Duodenal mucosa (tissue), 2 donors: ENCODE results near the gene UNC79.

ENCODE experiments used
- H3K27ac ChIP-seq: one replicate; pipeline ENCODE4 v1.7.0; 2013; ENCODE audit warnings: low read depth, low read length
- H3K27me3 ChIP-seq, 2 donors: one replicate each; pipeline ENCODE4 v1.7.0; 2013; ENCODE audit warnings: low read length in 2 of 2, control low read depth in 1 of 2; ENCODE audit not compliant: insufficient read depth in 2 of 2, control insufficient read depth in 1 of 2
- H3K36me3 ChIP-seq, 2 donors: one replicate each; pipeline ENCODE4 v1.7.0; 2013; ENCODE audit warnings: low read length in 2 of 2, control low read depth in 1 of 2; ENCODE audit not compliant: insufficient read depth in 2 of 2, control insufficient read depth in 1 of 2
- H3K4me1 ChIP-seq, 2 donors: one replicate each; pipeline ENCODE4 v1.7.0; 2013; ENCODE audit warnings: low read length in 2 of 2, control low read depth in 1 of 2; ENCODE audit not compliant: insufficient read depth in 2 of 2, control insufficient read depth in 1 of 2
- H3K4me3 ChIP-seq, 2 donors: one replicate each; pipeline ENCODE4 v1.7.0; 2013; ENCODE audit warnings: low read length in 2 of 2, low read depth in 1 of 2
- H3K9ac ChIP-seq, 2 donors: one replicate each; pipeline ENCODE4 v1.7.0; 2013; ENCODE audit warnings: low read length in 2 of 2, low read depth in 1 of 2
- H3K9me3 ChIP-seq, 2 donors: one replicate each; pipeline ENCODE4 v1.7.0; 2013; ENCODE audit warnings: low read length in 2 of 2, control low read depth in 1 of 2; ENCODE audit not compliant: control insufficient read depth in 1 of 2

The UNC79 gene

GRCh38 chr14:93675651-93676050 lies 244.9 kb downstream of the UNC79 start:
- no peak overlapping the region for H3K27ac ChIP-seq
- no peak overlapping the region for H3K9ac ChIP-seq
- no peaks in the 10 kb centered on the region for H3K9me3 ChIP-seq
- H3K4me3 ChIP-seq = no peak overlapping the region
- no peaks in the 10 kb centered on the region for H3K36me3 ChIP-seq
- H3K4me1 ChIP-seq = no peaks in the 10 kb centered on the region
- no peaks in the 10 kb centered on the region for H3K27me3 ChIP-seq

GRCh38 chr14:93676416-93676958 lies 245.7 kb downstream of the UNC79 start:
- Histone ChIP-seq H3K4me1 (no peaks in the 10 kb centered on the region), H3K9ac (no peak overlapping the region), H3K27ac (no peak overlapping the region), H3K27me3 (no peaks in the 10 kb centered on the region), H3K4me3 (no peak overlapping the region), H3K9me3 (no peaks in the 10 kb centered on the region), H3K36me3 (no peaks in the 10 kb centered on the region)

- Histone ChIP-seq H3K4me3 (no peak overlapping the region), H3K27ac (no peak overlapping the region), H3K9me3 (no peaks in the 10 kb centered on the region), H3K9ac (no peak overlapping the region), H3K27me3 (no peaks in the 10 kb centered on the region), H3K36me3 (no peaks in the 10 kb centered on the region), H3K4me1 (no peaks in the 10 kb centered on the region)
These were observed 251.7 kb downstream of the UNC79 start for GRCh38 chr14:93682459-93682858.

- Histone ChIP-seq H3K9ac (no peak overlapping the region), H3K27ac (no peak overlapping the region), H3K27me3 (no peaks in the 10 kb centered on the region), H3K36me3 (no peaks in the 10 kb centered on the region), H3K4me1 (no peaks in the 10 kb centered on the region), H3K4me3 (no peak overlapping the region), H3K9me3 (no peaks in the 10 kb centered on the region)
These were observed 252.5 kb downstream of the UNC79 start for GRCh38 chr14:93683226-93683625.

GRCh38 chr14:93685121-93685895 lies 254.6 kb downstream of the UNC79 start:
- Histone ChIP-seq H3K36me3 (no peaks in the 10 kb centered on the region), H3K9me3 (no peaks in the 10 kb centered on the region), H3K27ac (no peak overlapping the region), H3K27me3 (no peaks in the 10 kb centered on the region), H3K9ac (no peak overlapping the region), H3K4me1 (no peaks in the 10 kb centered on the region), H3K4me3 (no peak overlapping the region)

- no peaks in the 10 kb centered on the region for H3K36me3 ChIP-seq
These were observed 255.5 kb downstream of the UNC79 start for GRCh38 chr14:93686268-93686667.

GRCh38 chr14:93688239-93688666 lies 257.5 kb downstream of the UNC79 start:
- Histone ChIP-seq H3K27me3 (no peaks in the 10 kb centered on the region), H3K4me3 (no peak overlapping the region), H3K9me3 (no peaks in the 10 kb centered on the region), H3K27ac (no peak overlapping the region), H3K36me3 (no peaks in the 10 kb centered on the region), H3K9ac (no peak overlapping the region), H3K4me1 (no peaks in the 10 kb centered on the region)

More at GRCh38 chr14:93686268-93686667, 255.5 kb downstream of the UNC79 start:
- Histone ChIP-seq H3K9ac (no peak overlapping the region), H3K9me3 (no peaks in the 10 kb centered on the region), H3K4me3 (no peak overlapping the region), H3K27ac (no peak overlapping the region), H3K4me1 (no peaks in the 10 kb centered on the region), H3K27me3 (no peaks in the 10 kb centered on the region)

- Histone ChIP-seq H3K27ac (no peak overlapping the region), H3K9me3 (no peaks in the 10 kb centered on the region), H3K9ac (no peak overlapping the region), H3K36me3 (no peaks in the 10 kb centered on the region), H3K27me3 (no peaks in the 10 kb centered on the region), H3K4me1 (no peaks in the 10 kb centered on the region), H3K4me3 (no peak overlapping the region)
These were observed 258.1 kb downstream of the UNC79 start for GRCh38 chr14:93688820-93689219.

- H3K36me3 ChIP-seq = no peaks in the 10 kb centered on the region
- no peaks in the 10 kb centered on the region for H3K9me3 ChIP-seq
- no peak overlapping the region for H3K27ac ChIP-seq
- H3K4me3 ChIP-seq = no peak overlapping the region
- no peaks in the 10 kb centered on the region for H3K4me1 ChIP-seq
- no peaks in the 10 kb centered on the region for H3K27me3 ChIP-seq
- H3K9ac ChIP-seq = no peak overlapping the region
These were observed 259.4 kb downstream of the UNC79 start for GRCh38 chr14:93690146-93690545.

- H3K9me3 ChIP-seq = no peaks in the 10 kb centered on the region
- no peak overlapping the region for H3K9ac ChIP-seq
- no peak overlapping the region for H3K4me3 ChIP-seq
- H3K4me1 ChIP-seq = no peaks in the 10 kb centered on the region
- no peaks in the 10 kb centered on the region for H3K27me3 ChIP-seq
- H3K36me3 ChIP-seq = no peaks in the 10 kb centered on the region
- H3K27ac ChIP-seq = no peak overlapping the region
These were observed 260.5 kb downstream of the UNC79 start for GRCh38 chr14:93691042-93691780.
